Liver (tissue), 3 donors: ENCODE data around the gene PDE9A.

ENCODE experiments used
- CTCF ChIP-seq: fragments of 150-350 bp; IDR thresholded peaks from 2 replicates; pipeline ENCODE4 v1.5.1; 2017; ENCODE audit warnings: improper control_type of control experiment, low read depth, low read length; ENCODE audit not compliant: missing input control
- FOXA1 ChIP-seq: IDR thresholded peaks from 2 replicates; pipeline ENCODE4 v1.6.1; 2016; ENCODE audit warnings: antibody characterized with exemption
- JUND ChIP-seq, 2 donors: IDR thresholded peaks; 2 replicates each; pipeline ENCODE4 v1.6.1; 2016; ENCODE audit warnings: antibody characterized with exemption in 2 of 2
- MAX ChIP-seq: IDR thresholded peaks from 2 replicates; pipeline ENCODE4 v1.6.1; 2016; ENCODE audit warnings: antibody characterized with exemption
- RAD21 ChIP-seq, 2 donors: IDR thresholded peaks; 2 replicates each; pipeline ENCODE4 v1.6.1; 2016; ENCODE audit warnings: antibody characterized with exemption in 2 of 2, mild to moderate bottlenecking in 2 of 2
- REST ChIP-seq: IDR thresholded peaks from 2 replicates; pipeline ENCODE4 v1.6.1; 2016; ENCODE audit warnings: antibody characterized with exemption, mild to moderate bottlenecking
- donor health status: healthy.
- donor health status: healthy.

GRCh38 chr21:42660118-42660470, 6.7 kb downstream of the PDE9A start:
- no peak for TF ChIP-seq CTCF
- no peak for TF ChIP-seq FOXA1
- no peak for TF ChIP-seq RAD21 (IDR thresholded peaks at IDR 0.05)
- TF ChIP-seq JUND (IDR thresholded peaks at IDR 0.05) = no peak
- TF ChIP-seq REST = no peak
- no peak for TF ChIP-seq MAX
